ENCODE data around the gene ARL2BP.
"Not testable (repeated sequence)": the region's sequence is repeated elsewhere in the genome, so short reads cannot be mapped to it uniquely, and the experiment has no call there.

Gene ARL2BP

DNA sequence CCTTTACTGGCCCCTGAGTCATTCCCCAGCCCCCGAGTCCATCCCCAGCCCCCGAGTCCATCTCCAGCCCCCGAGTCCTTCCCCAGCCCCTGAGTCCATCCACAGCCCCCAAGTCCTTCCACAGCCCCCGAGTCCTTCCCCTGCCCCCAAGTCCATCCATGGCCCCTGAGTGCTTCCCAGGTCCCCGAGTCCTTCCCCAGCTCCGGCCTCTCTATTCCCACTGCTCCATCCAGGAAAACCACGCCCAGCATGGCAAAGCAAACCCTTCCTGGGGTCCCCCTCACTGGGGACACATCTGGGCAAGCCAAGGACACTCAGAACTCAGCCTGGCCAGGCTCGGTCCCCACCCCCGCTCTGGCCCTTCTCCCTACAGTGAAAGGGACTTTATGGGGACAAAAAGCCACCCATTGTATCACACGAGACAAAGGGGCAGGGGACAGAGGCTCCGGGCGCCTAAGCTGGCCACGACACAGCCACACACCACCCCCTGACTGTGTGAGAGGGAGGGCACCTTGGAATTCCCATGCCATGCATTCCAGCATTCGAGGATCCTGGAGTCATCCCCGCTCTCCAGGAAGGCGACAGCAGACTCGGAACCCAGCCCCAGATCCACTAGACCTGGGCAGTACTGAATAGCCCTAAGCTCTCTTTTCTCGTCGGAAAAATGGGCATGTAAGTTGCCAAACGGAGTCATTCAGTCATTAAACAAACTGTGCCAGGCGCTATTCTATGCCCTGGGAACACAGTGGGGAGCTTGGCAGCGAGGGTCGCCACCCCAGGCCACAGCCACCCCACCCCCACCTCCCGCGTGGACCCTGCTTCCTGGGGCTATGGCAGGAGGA lies 25.4 kb downstream of the ARL2BP start:
- DNase-seq (ENCODE audit: low read depth) = no peak
- TF ChIP-seq, protein P1, sequence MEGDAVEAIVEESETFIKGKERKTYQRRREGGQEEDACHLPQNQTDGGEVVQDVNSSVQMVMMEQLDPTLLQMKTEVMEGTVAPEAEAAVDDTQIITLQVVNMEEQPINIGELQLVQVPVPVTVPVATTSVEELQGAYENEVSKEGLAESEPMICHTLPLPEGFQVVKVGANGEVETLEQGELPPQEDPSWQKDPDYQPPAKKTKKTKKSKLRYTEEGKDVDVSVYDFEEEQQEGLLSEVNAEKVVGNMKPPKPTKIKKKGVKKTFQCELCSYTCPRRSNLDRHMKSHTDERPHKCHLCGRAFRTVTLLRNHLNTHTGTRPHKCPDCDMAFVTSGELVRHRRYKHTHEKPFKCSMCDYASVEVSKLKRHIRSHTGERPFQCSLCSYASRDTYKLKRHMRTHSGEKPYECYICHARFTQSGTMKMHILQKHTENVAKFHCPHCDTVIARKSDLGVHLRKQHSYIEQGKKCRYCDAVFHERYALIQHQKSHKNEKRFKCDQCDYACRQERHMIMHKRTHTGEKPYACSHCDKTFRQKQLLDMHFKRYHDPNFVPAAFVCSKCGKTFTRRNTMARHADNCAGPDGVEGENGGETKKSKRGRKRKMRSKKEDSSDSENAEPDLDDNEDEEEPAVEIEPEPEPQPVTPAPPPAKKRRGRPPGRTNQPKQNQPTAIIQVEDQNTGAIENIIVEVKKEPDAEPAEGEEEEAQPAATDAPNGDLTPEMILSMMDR (conservative IDR thresholded peaks at IDR 0.05; ENCODE audit: low read depth, low read length) = no peak
- H3K4me3 ChIP-seq (ENCODE audit: low read length) = no peak overlapping the region

DNA sequence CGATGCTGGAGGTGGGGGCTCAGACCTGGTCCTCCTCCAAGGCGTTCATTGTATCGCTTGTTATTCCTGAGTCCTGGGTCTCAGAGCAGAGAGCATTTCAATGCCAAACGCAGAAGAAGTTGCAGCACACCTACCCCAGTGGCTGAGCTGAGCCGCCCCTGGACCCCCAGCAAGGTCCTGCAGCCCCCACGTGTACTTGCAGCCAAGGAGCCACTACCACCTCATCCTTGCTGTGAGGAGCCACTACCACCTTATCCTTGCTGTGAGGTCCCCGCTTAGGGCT lies 25.9 kb downstream of the ARL2BP start:
- TF ChIP-seq, protein P1 (conservative IDR thresholded peaks at IDR 0.05; ENCODE audit: low read depth, low read length) = no peak
- H3K4me3 ChIP-seq (ENCODE audit: low read length) = no peak overlapping the region
- DNase-seq (ENCODE audit: low read depth) = no peak

DNA sequence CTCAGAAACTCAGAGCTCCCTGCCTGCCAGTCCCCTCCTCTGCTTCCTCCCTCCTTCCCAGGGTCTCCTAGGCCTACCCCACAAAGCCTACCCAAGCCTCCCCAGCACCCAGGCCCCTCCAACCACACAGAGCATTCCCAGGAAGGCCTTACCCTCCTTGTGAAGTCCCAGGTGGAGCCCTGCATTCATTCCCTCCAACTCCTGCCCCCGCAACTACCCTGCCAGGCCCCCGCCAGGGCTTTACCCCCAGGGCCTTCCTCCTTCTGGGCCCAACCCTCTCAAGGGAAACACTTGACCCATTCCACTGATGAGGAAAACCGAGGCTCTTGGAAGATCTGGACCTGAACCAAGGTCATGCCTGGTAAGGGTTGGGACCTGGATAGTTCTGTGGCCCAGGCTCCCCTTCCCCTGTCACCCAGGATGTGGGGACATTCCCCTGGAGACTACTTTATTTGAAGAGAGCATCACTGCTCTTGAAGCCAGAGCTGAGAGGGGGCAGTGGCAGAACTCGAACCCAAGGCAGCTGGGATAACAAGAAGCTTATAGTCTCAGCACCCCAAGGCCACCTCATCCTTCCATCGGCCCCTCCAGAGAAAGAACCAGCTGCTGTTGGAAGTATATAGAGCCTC lies 26.9 kb downstream of the ARL2BP start:
- no peak overlapping the region for H3K4me3 ChIP-seq (ENCODE audit: low read length)
- no peak for DNase-seq (ENCODE audit: low read depth)
- TF ChIP-seq, protein P1 (conservative IDR thresholded peaks at IDR 0.05; ENCODE audit: low read depth, low read length) = no peak

- TF ChIP-seq, protein P1 (conservative IDR thresholded peaks at IDR 0.05; ENCODE audit: low read depth, low read length) = no peak
- DNase-seq (ENCODE audit: low read depth) = no peak
- no peak overlapping the region for H3K4me3 ChIP-seq (ENCODE audit: low read length)
Observed at GRCh38 chr16:57273359-57273758, 28.3 kb downstream of the ARL2BP start.

- H3K4me3 ChIP-seq (ENCODE audit: low read length) = no peak overlapping the region
- TF ChIP-seq, protein P1 (conservative IDR thresholded peaks at IDR 0.05; ENCODE audit: low read depth, low read length) = no peak
Observed at GRCh38 chr16:57273826-57274225, 28.8 kb downstream of the ARL2BP start.

GRCh38 chr16:57275946-57276345 lies 30.9 kb downstream of the ARL2BP start:
- H3K4me3 ChIP-seq (ENCODE audit: low read length); DNase-seq (ENCODE audit: low read depth): not testable (repeated sequence)

More at GRCh38 chr16:57273826-57274225, 28.8 kb downstream of the ARL2BP start:
- no peak for DNase-seq (ENCODE audit: low read depth)

DNA sequence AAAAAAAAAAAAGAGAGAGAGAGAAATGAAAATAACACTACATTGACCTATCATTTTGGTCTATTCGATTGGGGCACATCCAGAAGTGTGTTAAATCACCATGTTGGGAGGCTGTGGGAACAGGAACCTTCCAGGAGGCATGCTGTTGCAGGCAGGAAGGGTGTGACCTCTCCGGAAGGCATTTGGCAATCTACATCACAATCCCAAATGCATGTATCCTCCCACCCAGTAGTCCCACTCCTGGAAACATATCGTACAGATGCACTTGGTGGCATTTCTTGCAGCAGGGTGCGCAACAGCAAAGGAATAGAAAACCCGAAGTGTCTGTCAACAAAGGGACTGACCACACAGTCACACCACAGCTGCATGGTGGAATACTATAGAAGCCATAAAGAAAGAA lies 31.5 kb downstream of the ARL2BP start:
- H3K4me3 ChIP-seq (ENCODE audit: low read length) = no peak overlapping the region
- TF ChIP-seq, protein P1 (conservative IDR thresholded peaks at IDR 0.05; ENCODE audit: low read depth, low read length) = no peak
- DNase-seq (ENCODE audit: low read depth) = no peak
